GM13976 (cell line): ENCODE results near the gene GSTCD.
A peak's percentile ranks its signal among the peaks of the same experiment; 100 is the strongest.
"Not testable (repeated sequence)": the region's sequence is repeated elsewhere in the genome, so short reads cannot be mapped to it uniquely, and the experiment has no call there.

Source experiments
- DNase-seq: peaks from one replicate; pipeline ENCODE4 v3.0.0; 2012; ENCODE audit warnings: low spot score
- in situ Hi-C: fragments of 300-500 bp; cut with MboI; formaldehyde crosslinking; loops from one replicate; pipeline ENCODE4 v1.12.0; 2022; ENCODE audit warnings: low sequenced_read_pairs, mixed read lengths, inconsistent platforms; ENCODE audit not compliant: unreplicated experiment
- TF ChIP-seq, protein P1 (sequence below): IDR thresholded peaks from 2 replicates; pipeline ENCODE4 v1.5.1; 2012; ENCODE audit warnings: borderline replicate concordance, mild to moderate bottlenecking; ENCODE audit not compliant: insufficient read depth; ENCODE audit errors: extremely low read depth, missing control alignments, control extremely low read depth

GSTCD gene

DNA sequence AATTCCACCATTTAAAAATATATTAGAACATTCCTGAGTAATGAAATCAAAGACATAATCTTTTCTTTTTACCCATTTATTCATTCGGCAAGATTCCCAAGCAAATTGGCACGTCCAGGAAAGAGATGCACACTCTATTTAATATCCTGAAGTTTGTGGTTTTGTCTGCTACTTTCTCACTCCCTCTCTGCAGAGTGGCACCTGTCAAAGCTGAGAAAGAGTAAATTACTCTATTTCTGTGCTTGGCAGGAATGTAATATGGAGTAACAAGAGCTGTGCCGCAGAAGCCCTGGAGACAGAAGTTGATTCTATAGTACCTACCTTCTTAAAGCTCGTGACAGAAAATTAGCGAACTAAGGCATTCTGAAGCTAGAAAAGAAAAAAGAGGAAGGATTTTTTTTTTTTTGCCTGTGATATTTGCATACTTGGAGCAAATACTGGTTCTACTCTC is 5.5 kb downstream of the GSTCD start:
- TF ChIP-seq, protein P1, sequence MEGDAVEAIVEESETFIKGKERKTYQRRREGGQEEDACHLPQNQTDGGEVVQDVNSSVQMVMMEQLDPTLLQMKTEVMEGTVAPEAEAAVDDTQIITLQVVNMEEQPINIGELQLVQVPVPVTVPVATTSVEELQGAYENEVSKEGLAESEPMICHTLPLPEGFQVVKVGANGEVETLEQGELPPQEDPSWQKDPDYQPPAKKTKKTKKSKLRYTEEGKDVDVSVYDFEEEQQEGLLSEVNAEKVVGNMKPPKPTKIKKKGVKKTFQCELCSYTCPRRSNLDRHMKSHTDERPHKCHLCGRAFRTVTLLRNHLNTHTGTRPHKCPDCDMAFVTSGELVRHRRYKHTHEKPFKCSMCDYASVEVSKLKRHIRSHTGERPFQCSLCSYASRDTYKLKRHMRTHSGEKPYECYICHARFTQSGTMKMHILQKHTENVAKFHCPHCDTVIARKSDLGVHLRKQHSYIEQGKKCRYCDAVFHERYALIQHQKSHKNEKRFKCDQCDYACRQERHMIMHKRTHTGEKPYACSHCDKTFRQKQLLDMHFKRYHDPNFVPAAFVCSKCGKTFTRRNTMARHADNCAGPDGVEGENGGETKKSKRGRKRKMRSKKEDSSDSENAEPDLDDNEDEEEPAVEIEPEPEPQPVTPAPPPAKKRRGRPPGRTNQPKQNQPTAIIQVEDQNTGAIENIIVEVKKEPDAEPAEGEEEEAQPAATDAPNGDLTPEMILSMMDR = no peak
- in situ Hi-C loops = no loop called here
- peak; percentile 31 for DNase-seq

DNA sequence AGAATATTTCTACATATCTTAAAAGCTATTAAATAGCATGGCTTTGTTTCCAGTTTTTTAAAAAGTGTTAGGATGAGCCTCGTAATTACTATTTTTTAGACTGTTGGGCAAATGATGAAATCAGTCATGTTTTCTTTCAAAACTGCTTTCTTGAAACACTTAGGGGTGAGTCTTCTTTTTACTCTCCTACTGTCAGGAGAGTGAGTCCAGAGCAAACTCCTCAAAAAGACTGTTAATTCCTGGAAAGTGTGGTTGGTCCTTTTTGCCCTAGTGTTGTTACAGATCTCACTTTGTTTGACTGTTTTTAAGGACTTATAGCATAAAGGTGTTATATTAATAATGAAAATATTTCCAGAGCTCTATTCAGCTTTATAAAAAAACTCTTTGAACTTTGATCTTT is 6.3 kb downstream of the GSTCD start:
- no peak for DNase-seq
- TF ChIP-seq, protein P1 = no peak
- in situ Hi-C loops = no loop called here

- DNase-seq = no peak
- TF ChIP-seq, protein P1 = no peak
- in situ Hi-C loops = no loop called here
These were observed 7.2 kb downstream of the GSTCD start for GRCh38 chr4:105715692-105716278.

DNA sequence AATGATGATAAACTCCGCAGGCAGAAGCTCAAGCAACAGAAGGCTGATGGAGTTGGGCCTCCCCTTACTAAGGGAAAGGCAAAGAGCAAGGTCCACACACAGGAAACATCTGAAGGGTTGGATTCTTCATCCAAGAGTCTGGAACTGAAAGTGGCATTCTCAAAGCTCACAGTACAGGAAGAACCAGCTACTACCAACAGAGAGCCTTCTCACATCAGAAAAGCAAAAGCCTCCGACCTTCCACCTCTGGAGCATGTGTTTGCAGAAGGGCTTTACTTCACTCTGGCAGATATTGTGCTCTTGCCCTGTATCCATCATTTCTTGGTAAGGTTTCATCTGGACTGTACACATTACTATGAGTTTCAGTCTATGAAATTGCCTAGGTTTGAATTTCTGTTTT is 10.6 kb downstream of the GSTCD start:
- in situ Hi-C loops = no loop called here
- TF ChIP-seq, protein P1 = no peak

DNA sequence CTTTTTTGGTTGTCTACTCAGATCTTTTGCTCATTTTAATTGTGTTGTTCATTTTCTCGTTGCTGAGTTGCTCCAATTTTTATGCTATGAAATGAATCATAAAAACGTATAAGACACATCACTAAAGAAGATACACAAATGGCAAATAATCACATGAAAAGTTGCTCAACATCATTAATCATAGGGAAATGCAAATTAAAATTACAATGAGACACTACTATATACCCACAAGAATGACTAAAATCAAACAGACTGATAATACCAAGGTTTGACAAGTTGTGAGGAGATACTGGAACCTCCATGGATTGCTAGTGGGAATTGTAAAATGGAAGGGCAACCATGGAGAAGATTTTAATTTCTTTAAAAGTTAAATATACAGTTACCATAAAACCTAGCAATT is 17.0 kb downstream of the GSTCD start:
- TF ChIP-seq, protein P1 = no peak
- in situ Hi-C loops = no loop called here
- DNase-seq = no peak

More for the DNA sequence above, 10.6 kb downstream of the GSTCD start:
- DNase-seq = no peak

- DNase-seq, in situ Hi-C loops: not testable (repeated sequence)
These were observed 21.3 kb downstream of the GSTCD start for GRCh38 chr4:105729895-105730294.

DNA sequence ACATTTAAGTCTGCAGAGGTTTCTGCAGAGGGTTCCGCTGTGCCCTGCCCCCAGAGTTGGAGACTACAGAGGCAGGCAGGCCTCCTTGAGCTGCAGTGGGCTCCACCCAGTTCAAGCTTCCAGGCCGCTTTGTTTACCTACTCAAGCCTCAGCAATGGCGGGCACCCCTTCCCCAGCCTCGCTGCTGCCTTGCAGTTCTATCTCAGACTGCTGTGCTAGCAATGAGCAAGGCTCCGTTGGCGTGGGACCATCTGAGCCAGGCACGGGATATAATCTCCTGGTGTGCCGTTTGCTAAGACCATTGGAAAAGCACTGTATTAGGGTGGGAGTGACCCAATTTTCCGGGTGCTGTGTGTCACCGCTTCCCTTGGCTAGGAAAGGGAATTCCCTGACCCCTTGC is 26.6 kb downstream of the GSTCD start:
- in situ Hi-C loops, DNase-seq: not testable (repeated sequence)

DNA sequence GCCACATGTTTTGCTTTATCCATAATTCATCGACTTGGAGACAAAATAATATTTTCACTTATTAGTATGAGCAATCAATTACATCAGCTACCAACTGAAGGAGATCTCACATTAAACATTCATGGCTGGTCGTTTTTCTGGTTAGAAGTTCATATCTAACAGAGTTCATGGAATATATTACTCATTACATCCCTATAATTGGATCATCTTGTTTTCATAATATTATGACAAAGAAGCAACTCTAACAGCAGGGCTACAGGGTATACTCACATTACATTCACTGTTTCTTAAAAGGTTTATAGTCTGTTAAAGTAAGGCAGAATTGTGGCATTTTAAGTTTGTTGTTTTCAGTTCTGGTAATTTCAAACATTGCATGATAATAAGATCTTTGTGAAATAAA is 33.0 kb downstream of the GSTCD start:
- DNase-seq = no peak
- in situ Hi-C loops = no loop called here
- TF ChIP-seq, protein P1 = no peak
